Activated naive CD4-positive, alpha-beta T cell treated with anti-CD3 and anti-CD28 coated beads for 36 hours (primary cell): ENCODE data around the gene PTPRN2. TPM values are rescaled to one million over a fixed set of nuclear protein-coding genes. Genes with fewer than 3 reads are reported as not detected.
"Not testable (repeated sequence)": the region's sequence is repeated elsewhere in the genome, so short reads cannot be mapped to it uniquely, and the experiment has no call there.

Experiments used
- CTCF ChIA-PET: fragments of 350-600 bp; sonication (Branson Sonifier 250); formaldehyde crosslinking; loops from one replicate; lab custom pipeline; 2021; ENCODE audit warnings: antibody characterized with exemption; lab: Charles Lee
- DNase-seq: peaks from one replicate; pipeline ENCODE4 v3.0.0-alpha.2; 2020
- H3K27ac Mint-ChIP-seq: one replicate; pipeline ENCODE4 v1.8.0; 2021; ENCODE audit warnings: mild to moderate bottlenecking, mixed read lengths
- H3K27me3 Mint-ChIP-seq: one replicate; pipeline ENCODE4 v1.8.0; 2021; ENCODE audit warnings: low read depth, mixed read lengths
- H3K36me3 Mint-ChIP-seq: one replicate; pipeline ENCODE4 v1.8.0; 2021; ENCODE audit warnings: low read depth, mixed read lengths
- H3K4me1 Mint-ChIP-seq: one replicate; pipeline ENCODE4 v1.8.0; 2021; ENCODE audit warnings: low read depth, mixed read lengths
- H3K4me3 Mint-ChIP-seq: one replicate; pipeline ENCODE4 v1.8.0; 2021; ENCODE audit warnings: mild to moderate bottlenecking, moderate library complexity, mixed read lengths
- H3K9me3 Mint-ChIP-seq: one replicate; pipeline ENCODE4 v1.8.0; 2021; ENCODE audit warnings: mixed read lengths
- intact Hi-C: fragments of 100-400 bp; cut with micrococcal nuclease; formaldehyde crosslinking; loops from one replicate; pipeline ENCODE4 v1.15.1; 2023
- total RNA-seq, 2 experiments: library from RNA; stranded (reverse); gene quantifications; one replicate each; pipeline ENCODE4 v1.2.3, GENCODE V29; 2021

PTPRN2 gene
- total RNA-seq, 2 experiments from 2014 or later = 0.54 to 0.62 TPM

DNA sequence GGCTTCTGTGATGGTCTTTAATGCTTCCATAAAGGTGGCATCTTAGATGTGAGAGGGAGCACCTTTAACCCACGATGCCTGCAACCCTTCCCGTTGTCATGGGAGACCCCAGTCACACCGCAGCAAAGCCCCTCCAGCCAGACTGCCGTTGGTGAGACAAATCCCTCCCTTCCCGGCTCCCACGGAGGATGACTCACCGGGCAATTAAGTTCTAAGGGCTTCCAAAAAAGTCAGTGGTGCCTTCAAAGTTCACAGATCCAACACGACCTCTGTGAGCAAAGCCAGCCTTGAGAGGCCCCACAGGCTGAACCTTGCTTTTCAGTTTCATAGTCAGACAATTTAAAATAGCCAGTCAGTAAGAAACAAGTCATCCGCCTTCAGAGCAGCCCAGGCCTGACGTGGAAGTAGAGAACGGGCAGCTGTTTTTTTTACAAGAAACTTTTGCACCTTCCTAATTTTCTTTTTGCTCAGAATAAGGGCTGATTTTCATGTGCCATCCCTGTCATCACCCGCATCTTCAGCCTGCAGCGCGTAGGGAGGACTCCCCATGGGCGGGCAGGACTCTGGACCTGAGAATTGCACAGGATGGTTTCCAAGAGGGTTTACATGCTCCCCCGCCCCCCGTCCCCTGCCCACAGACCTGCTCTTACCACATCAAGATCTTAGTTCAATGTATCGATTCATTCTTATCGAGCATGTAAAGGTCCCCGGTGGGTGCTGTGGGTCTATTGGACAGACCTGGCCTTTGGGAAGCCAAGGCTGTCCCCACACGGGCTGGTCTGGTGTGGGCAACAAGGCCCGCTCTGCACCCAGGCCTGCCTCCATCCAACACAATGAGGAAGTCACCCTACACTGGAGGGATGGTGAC lies 916.9 kb downstream of the PTPRN2 start:
- Mint-ChIP-seq H3K27me3 (peaks cover 6% of the 10 kb centered on the region), H3K36me3 (no peaks in the 10 kb centered on the region), H3K4me1 (peaks cover 23% of the 10 kb centered on the region), H3K27ac (no peak overlapping the region), H3K9me3 (no peaks in the 10 kb centered on the region), H3K4me3 (no peak overlapping the region)
- no peak for DNase-seq
- CTCF ChIA-PET = no interaction called here
- intact Hi-C loops = no loop called here

DNA sequence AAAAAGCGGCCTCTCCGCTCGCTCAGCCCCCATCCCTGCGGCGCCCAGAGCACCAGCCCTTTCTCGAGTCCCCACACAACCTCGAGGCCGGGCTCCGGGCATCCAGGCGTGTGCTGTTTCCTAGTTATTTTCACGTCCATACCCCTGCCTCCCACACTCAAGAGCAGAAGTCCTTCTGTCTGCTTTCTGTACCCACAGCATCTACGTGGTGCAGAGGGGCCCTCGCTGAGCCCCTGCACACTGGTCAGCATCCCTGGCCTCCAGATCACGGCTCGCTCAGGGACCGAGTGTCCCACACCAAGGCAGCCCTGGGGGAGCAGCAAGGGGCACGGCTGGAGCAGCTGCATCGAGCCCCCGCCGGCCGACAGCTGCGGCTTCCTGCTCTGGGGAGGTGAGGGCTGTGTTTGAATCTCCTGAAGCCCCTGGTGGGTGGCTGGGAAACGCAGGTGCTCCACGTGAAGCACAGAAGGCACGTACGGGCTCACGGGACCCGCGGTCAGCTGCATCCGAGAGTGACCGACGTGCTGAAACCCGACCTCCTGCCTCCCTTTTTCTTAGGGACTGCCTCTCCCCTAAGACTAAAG lies 917.8 kb downstream of the PTPRN2 start:
- H3K9me3 Mint-ChIP-seq = no peaks in the 10 kb centered on the region
- H3K4me1 Mint-ChIP-seq = peaks cover 23% of the 10 kb centered on the region
- no peaks in the 10 kb centered on the region for H3K36me3 Mint-ChIP-seq
- no peak overlapping the region for H3K4me3 Mint-ChIP-seq
- DNase-seq = no peak
- intact Hi-C loops = no loop called here
- peaks cover 2% of the 10 kb centered on the region for H3K27me3 Mint-ChIP-seq
- H3K27ac Mint-ChIP-seq = no peak overlapping the region
- CTCF ChIA-PET = no interaction called here

DNA sequence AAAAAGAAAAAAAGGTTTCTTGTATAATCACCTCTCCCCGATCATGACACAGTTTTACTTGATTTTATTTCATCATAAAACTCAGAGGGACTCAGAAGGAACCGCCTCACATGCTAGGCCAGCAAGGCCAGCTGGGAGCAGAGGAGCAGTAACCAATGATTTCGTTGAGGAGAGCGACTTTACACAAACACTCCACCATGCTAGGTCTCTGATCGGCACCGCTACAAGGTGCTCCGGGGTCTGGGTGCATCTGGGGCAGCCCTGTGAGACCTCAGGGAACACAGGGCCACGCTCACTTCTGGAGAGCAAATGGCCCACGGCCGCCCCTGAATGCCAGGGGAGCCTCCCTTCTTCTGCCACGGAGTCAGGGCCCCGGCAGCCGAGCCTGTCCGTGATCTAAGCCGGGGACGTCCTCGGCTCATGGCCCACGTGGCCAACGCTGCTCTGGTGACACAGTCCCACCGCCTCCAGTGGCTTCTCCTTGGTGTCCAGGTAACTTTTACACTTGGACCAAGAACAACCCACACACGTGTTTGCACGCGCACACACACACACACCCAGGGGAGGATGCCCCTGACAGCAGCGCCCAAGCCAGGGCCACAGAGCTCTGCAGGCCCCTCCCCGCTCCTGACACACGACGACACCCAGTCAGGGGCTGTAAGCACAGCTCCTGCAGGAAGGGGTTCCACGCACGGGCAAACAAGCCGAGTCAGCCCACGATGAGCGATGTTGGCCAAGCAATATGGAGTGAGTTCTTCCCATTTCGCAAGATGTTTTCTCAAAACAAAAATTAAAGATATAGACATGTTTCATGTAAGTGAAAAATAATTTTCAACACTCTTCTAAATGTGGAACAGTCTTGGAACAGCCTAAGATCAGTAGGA lies 918.5 kb downstream of the PTPRN2 start:
- intact Hi-C loops = no loop called here
- Mint-ChIP-seq H3K9me3 (no peaks in the 10 kb centered on the region), H3K4me1 (peaks cover 23% of the 10 kb centered on the region), H3K36me3 (no peaks in the 10 kb centered on the region), H3K4me3 (no peak overlapping the region), H3K27ac (no peak overlapping the region), H3K27me3 (peaks cover 2% of the 10 kb centered on the region)
- CTCF ChIA-PET = no interaction called here
- DNase-seq = no peak

DNA sequence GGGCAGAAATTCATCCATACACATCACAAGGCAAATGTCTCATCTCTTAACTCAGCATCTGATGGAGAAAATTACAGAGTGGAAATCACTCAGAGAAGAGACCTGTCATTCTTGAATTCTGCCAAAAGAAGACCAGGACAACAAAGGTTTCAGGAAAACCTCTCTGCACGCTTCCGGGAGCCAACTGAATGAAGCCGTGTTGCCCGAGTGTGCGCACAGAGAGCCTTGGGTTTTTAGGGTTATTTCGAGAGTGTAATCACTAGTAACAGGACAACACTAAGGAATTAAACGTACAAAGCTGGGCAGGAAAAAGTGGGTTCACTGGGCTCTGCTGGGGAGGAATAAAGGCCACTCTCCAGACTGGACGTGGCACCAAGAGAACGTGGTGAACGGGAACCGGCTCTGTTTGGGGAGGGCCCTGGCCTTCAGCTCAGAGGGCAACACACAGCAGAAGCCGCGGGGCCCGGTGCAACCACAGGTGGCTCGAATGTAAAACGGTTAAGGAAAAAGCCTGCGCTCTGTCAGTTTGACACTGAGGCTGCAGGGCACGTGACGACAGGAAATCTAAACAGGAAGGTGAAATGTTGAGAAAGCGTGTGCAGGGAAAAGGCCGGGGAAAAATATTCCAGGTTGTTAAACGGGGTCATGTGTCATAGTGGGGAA lies 919.3 kb downstream of the PTPRN2 start:
- peak; percentile 29 for DNase-seq
- Mint-ChIP-seq H3K27ac (no peak overlapping the region), H3K9me3 (no peaks in the 10 kb centered on the region), H3K27me3 (peaks cover 2% of the 10 kb centered on the region), H3K4me3 (no peak overlapping the region), H3K36me3 (no peaks in the 10 kb centered on the region), H3K4me1 (peaks cover 23% of the 10 kb centered on the region)
- CTCF ChIA-PET = no interaction called here
- intact Hi-C loops = no loop called here

DNA sequence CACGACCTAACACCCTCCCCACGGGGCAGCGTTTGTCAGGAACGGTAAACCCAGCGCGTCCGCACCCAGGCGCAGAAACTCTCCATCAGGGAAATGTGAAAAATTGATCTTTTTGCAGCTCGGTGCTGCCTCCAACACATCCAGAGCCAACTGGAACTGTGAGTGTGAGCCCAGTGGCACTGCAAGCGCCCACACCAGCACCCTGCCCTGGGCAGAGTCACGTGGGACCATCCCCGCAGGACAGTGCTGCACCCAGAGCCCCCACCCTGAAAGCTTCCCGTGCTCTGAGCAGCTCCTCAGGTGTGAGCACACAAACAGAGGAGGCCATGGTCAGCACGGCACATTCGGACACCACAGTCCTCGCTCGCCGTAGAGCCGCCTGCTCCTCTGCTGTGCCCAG lies 919.9 kb downstream of the PTPRN2 start:
- intact Hi-C loops = no loop called here
- no peak for DNase-seq
- Mint-ChIP-seq H3K36me3 (no peaks in the 10 kb centered on the region), H3K27me3 (peaks cover 2% of the 10 kb centered on the region), H3K9me3 (no peaks in the 10 kb centered on the region), H3K4me1 (peaks cover 23% of the 10 kb centered on the region), H3K4me3 (no peak overlapping the region), H3K27ac (no peak overlapping the region)
- CTCF ChIA-PET = no interaction called here

DNA sequence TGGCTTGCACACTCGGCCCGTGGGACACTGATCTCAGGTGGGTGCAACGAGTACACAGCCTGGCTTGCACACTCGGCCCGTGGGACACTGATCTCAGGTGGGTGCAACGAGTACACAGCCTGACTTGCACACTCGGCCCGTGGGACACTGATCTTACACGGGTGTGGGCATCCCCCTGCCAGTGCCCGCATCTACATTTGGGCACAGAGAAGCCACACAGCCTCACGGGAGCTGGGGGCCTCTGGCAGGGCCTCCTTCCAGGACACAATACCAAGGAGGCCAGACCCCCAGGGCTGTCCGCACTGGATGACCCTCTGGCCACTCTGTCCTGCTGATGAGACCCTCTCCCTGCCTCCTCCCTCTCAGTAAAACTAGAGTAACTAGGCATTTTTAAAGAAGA lies 920.4 kb downstream of the PTPRN2 start:
- Mint-ChIP-seq H3K27me3 (peaks cover 2% of the 10 kb centered on the region), H3K9me3 (no peaks in the 10 kb centered on the region), H3K27ac (no peak overlapping the region), H3K4me3 (no peak overlapping the region), H3K36me3 (no peaks in the 10 kb centered on the region), H3K4me1 (peaks cover 23% of the 10 kb centered on the region)
- CTCF ChIA-PET = no interaction called here
- DNase-seq = no peak
- intact Hi-C loops = no loop called here

DNA sequence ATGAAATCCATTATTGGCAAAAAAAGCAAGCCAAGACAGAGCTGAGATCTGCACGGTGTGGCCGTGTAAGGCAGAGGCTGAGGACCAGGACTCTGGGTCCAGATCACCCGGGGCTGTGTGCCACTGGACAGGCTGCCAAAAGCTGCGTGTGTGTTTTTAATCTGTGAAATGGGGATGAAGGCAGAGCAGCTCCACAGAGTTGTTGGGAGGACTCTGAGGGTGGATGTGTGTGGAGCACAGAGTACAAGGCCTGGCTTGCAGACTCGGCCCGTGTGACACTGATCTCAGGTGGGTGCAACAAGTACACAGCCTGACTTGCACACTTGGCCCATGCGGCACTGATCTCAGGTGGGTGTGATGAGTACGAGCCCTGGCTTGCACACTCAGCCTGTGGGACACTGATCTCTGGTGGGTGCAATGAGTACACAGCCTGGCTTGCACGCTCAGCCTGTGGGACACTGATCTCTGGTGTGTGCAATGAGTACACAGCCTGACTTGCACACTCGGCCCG lies 921.0 kb downstream of the PTPRN2 start:
- Mint-ChIP-seq H3K9me3 (no peaks in the 10 kb centered on the region), H3K36me3 (no peaks in the 10 kb centered on the region), H3K4me3 (no peak overlapping the region), H3K4me1 (peaks cover 23% of the 10 kb centered on the region), H3K27ac (no peak overlapping the region), H3K27me3 (peaks cover 2% of the 10 kb centered on the region)
- intact Hi-C loops = no loop called here
- DNase-seq = no peak
- CTCF ChIA-PET = no interaction called here

DNA sequence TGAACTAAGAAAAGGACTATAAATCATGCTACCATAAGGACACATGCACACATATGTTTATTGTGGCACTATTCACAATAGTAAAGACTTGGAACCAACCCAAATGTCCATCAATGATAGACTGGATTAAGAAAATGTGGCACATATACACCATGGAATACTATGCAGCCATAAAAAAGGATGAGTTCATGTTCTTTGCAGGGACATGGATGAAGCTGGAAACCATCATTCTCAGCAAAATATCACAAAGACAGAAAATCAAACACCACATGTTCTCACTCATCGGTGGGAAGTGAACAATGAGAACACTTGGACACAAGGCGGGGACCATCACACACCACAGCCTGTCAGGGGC lies 922.0 kb downstream of the PTPRN2 start:
- CTCF ChIA-PET, H3K27ac Mint-ChIP-seq, H3K9me3 Mint-ChIP-seq, H3K27me3 Mint-ChIP-seq, H3K36me3 Mint-ChIP-seq, intact Hi-C loops, H3K4me3 Mint-ChIP-seq, DNase-seq: not testable (repeated sequence)
- H3K4me1 Mint-ChIP-seq = peaks cover 23% of the 10 kb centered on the region

DNA sequence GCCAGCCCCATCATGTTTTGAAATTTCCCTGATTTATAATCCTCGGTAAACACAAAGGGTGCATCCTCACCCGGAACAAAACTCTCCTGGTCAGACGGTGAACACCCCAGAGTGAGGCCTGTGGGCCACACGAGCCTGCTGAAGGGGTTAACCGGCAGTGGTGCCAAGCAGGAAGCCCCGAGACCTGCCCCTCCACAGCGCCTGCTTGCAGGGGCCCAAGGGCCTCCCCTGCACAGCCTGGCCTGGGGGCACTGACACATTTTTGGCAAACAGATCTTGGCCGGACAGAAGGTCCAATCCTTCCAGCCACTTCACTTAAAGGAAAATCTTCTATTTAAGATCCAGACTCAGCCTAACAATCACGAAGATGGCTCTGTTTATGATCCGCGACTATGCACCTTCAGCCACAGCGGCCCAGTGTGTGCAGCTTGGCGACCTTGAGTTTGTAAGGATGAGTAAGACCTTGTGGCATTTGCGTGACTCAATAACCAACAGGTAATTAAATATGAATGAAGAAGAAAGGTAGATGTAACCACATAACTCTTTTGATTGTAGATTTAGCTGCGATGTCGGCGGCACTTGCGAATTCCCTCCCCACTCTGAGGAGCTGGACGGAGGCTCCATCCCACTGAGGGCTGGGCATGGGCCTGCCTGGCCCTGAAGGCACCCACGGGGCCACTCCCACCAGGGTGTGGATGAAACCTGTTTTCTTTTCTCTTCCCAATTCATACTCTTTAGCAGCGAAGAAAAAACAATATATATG lies 922.6 kb downstream of the PTPRN2 start:
- H3K4me1 Mint-ChIP-seq = peaks cover 25% of the 10 kb centered on the region
- no peak overlapping the region for H3K4me3 Mint-ChIP-seq
- no peak for DNase-seq
- H3K36me3 Mint-ChIP-seq = no peaks in the 10 kb centered on the region
- CTCF ChIA-PET = no interaction called here
- H3K27ac Mint-ChIP-seq = no peak overlapping the region
- intact Hi-C loops = no loop called here
- H3K9me3 Mint-ChIP-seq = no peaks in the 10 kb centered on the region
- no peaks in the 10 kb centered on the region for H3K27me3 Mint-ChIP-seq

DNA sequence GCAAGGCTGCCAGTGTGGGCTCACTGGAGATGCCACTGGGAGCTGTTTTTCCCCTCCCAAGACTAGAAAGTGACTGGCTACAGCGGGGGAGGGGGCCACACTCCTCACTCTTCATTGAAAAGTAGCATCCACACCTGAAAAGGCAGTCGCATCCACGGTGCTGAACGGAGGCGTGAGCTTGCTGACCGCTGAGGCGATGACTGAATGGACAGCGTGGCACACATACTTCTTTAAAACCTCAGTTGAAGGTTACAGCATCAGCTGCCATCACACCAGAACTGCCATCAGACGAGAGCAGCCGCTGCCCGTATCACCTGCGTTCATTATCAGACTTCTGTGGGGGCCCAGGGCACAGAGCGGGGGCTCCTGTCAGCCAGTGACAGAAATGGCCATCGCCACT lies 923.6 kb downstream of the PTPRN2 start:
- no peak for DNase-seq
- intact Hi-C loops = no loop called here
- Mint-ChIP-seq H3K27me3 (no peaks in the 10 kb centered on the region), H3K4me3 (no peak overlapping the region), H3K27ac (no peak overlapping the region), H3K9me3 (no peaks in the 10 kb centered on the region), H3K4me1 (peaks cover 18% of the 10 kb centered on the region), H3K36me3 (no peaks in the 10 kb centered on the region)
- CTCF ChIA-PET = no interaction called here

DNA sequence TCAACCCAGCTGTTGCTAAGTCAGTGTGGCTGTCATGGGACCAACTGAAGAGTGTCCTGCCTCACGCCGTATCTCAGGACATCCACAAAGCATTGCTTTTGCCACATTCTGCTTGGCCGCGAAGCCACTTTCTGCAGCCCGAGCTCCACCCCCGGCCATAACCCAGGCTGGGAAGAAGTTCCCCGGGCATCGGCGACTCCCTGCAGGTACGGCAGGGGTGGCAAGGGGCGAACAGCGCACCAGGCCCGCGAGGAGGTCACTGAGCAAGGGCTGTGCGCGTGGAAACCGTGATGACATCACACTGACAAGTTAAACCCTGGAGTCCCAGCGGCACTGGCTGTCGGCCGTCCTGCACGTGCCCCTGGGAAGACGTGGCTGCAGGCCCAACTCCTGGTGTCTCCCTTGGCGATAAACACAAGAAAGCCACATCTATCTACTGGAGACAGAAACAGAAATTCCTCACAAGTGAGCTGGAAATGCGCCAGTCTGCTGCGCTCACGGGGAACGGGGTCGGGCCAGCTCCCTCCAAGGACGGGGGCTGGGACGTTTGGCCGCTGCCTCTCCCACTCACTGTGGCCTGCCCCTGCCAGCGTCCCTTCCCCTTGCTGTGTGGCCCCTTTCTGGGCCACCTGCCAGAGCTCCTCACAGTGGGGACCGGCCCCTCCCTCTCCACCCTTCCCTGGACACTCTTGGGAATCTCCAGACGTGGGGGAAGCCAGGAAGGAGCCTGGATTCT lies 924.5 kb downstream of the PTPRN2 start:
- no peak for DNase-seq
- H3K27ac Mint-ChIP-seq = no peak overlapping the region
- no peaks in the 10 kb centered on the region for H3K9me3 Mint-ChIP-seq
- peaks cover 12% of the 10 kb centered on the region for H3K4me1 Mint-ChIP-seq
- intact Hi-C loops = no loop called here
- H3K4me3 Mint-ChIP-seq = no peak overlapping the region
- CTCF ChIA-PET = no interaction called here
- H3K27me3 Mint-ChIP-seq = no peaks in the 10 kb centered on the region
- no peaks in the 10 kb centered on the region for H3K36me3 Mint-ChIP-seq
